NCI-H2081 (cell line): ENCODE results near the gene PEBP1.

ENCODE experiments used
- DNase-seq, 2 experiments: peaks; one replicate each; lab custom pipeline; 2025; lab: John Stamatoyannopoulos, UW

PEBP1 gene

DNA sequence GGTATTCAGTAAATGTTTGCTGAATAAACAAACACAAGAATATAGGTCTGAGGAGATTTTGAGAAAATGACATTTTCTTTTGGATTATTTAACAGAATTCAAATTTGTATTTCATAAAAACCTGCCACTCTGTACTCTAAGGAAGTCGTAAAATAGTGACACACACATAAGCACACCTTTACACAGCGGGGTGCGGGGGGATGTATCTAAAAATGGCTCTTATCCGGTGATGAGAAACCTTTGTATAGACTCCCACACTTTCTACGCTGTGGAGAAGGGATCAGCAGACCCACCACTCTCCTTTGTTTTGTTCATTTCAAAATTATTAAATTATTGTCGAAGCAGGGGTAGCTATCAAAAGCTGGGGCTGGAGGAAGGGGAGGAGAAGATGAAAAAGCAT lies 58.0 kb downstream of the PEBP1 start:
- no peak for DNase-seq
